ENCODE results near the gene ABHD16B. TPM values are rescaled to one million over a fixed set of nuclear protein-coding genes. Genes with fewer than 3 reads are reported as not detected.
"Not testable (repeated sequence)": the region's sequence is repeated elsewhere in the genome, so short reads cannot be mapped to it uniquely, and the experiment has no call there.

Gene ABHD16B
- polyA plus RNA-seq, 3 donors = not detected

- no peak for DNase-seq (ENCODE audit: low read depth in 3 of 3, low spot score in 2 of 3)
Observed at GRCh38 chr20:63854069-63854765, 7.1 kb upstream of the ABHD16B start.

GRCh38 chr20:63854766-63855362 is 6.4 kb upstream of the ABHD16B start:
- no peak for DNase-seq (ENCODE audit: low read depth in 3 of 3, low spot score in 2 of 3)

- DNase-seq (ENCODE audit: low read depth in 3 of 3, low spot score in 2 of 3) = no peak
Observed at GRCh38 chr20:63855363-63856097, 5.8 kb upstream of the ABHD16B start.

- DNase-seq (ENCODE audit: low read depth in 3 of 3, low spot score in 2 of 3) = no peak
Observed at GRCh38 chr20:63856098-63856511, 5.2 kb upstream of the ABHD16B start.

- DNase-seq (ENCODE audit: low read depth in 3 of 3, low spot score in 2 of 3) = no peak
Observed at GRCh38 chr20:63857764-63858392, 3.4 kb upstream of the ABHD16B start.

- DNase-seq (ENCODE audit: low read depth in 3 of 3, low spot score in 2 of 3) = no peak
Observed at GRCh38 chr20:63858393-63859165, 2.7 kb upstream of the ABHD16B start.

GRCh38 chr20:63859166-63859699 is 2.1 kb upstream of the ABHD16B start:
- DNase-seq (ENCODE audit: low read depth in 3 of 3, low spot score in 2 of 3) = no peak

- DNase-seq (ENCODE audit: low read depth in 3 of 3, low spot score in 2 of 3) = no peak
Observed at GRCh38 chr20:63860325-63861051, 810 bp upstream of the ABHD16B start.

GRCh38 chr20:63861981-63862901 is 943 bp downstream of the ABHD16B start:
- DNase-seq (ENCODE audit: low read depth in 3 of 3, low spot score in 2 of 3) = no peak

GRCh38 chr20:63863021-63863797 is 1.9 kb downstream of the ABHD16B start:
- DNase-seq (ENCODE audit: low read depth in 3 of 3, low spot score in 2 of 3) = no peak

GRCh38 chr20:63863798-63864544 is 2.7 kb downstream of the ABHD16B start:
- no peak for DNase-seq (ENCODE audit: low read depth in 3 of 3, low spot score in 2 of 3)

- no peak for DNase-seq (ENCODE audit: low read depth in 3 of 3, low spot score in 2 of 3)
Observed at GRCh38 chr20:63864545-63864977, 3.3 kb downstream of the ABHD16B start.

- DNase-seq (ENCODE audit: low read depth in 3 of 3, low spot score in 2 of 3) = peak; percentile 92 to 98 (median 96)
Observed at GRCh38 chr20:63864978-63865640, 3.8 kb downstream of the ABHD16B start, which contains the start of gene TPD52L2. TSS of gene TPD52L2 (plus strand) at chr20:63865270. CDS start at chr20:63865366, 96 bp downstream.

GRCh38 chr20:63867042-63867441 is 5.7 kb downstream of the ABHD16B start:
- not testable (repeated sequence) for DNase-seq (ENCODE audit: low read depth in 3 of 3, low spot score in 2 of 3)

GRCh38 chr20:63868264-63868663 is 7.0 kb downstream of the ABHD16B start:
- no peak for DNase-seq (ENCODE audit: low read depth in 3 of 3, low spot score in 2 of 3)

- no peak for DNase-seq (ENCODE audit: low read depth in 3 of 3, low spot score in 2 of 3)
Observed at GRCh38 chr20:63873477-63873971, 12.2 kb downstream of the ABHD16B start.
